A549 (cell line): ENCODE data around the gene REPS2. TPM values are rescaled to one million over a fixed set of nuclear protein-coding genes. Genes with fewer than 3 reads are reported as not detected.

ENCODE experiments used
- ATAC-seq, 2 experiments: fragments of 200-7000 bp in 1 of 2; fragments of >200 bp in 1 of 2; cut with Nextera tagmentation in 1 of 2; cut with Tn5 transposase in 1 of 2; 3 replicates each; pipeline versions ENCODE4 v1.8.0 to v1.9.1; 2018 to 2020; ENCODE audit warnings: mild to moderate bottlenecking in 1 of 2, moderate library complexity in 1 of 2
- CTCF ChIA-PET: fragments of 300-600 bp; sonication (Branson Sonifier 250); formaldehyde crosslinking; extraction: SDS; loops from one replicate; lab custom pipeline; 2021; ENCODE audit warnings: antibody characterized with exemption, inconsistent platforms; lab: Yijun Ruan, JAX
- POLR2A ChIA-PET: fragments of 350-600 bp; formaldehyde crosslinking; extraction: SDS; loops from one replicate; lab custom pipeline; 2021; ENCODE audit warnings: antibody characterized with exemption, inconsistent platforms; lab: Yijun Ruan, JAX
- DNase-seq, 2 experiments: peaks; one replicate each; pipeline versions ENCODE4 v3.0.0 to v3.0.0-alpha.2; 2011 to 2016; ENCODE audit warnings: low read depth in 1 of 2, low spot score in 1 of 2
- FAIRE-seq: peaks from 2 replicates; lab custom pipeline; 2011; peaks lifted over from hg19 to GRCh38; lab: Jason Lieb, UNC
- H3K27ac ChIP-seq, 2 experiments: fragments of >200 bp; sonication (Bioruptor Twin); formaldehyde crosslinking; 3 replicates each; pipeline ENCODE4 v1.5.1; 2016 to 2017
- H3K4me1 ChIP-seq: fragments of >200 bp; sonication (Bioruptor Twin); formaldehyde crosslinking; 3 replicates; pipeline ENCODE4 v1.6.1; 2016
- H3K4me2 ChIP-seq: fragments of >200 bp; sonication (Bioruptor Twin); formaldehyde crosslinking; 3 replicates; pipeline ENCODE4 v1.6.1; 2016
- H3K4me3 ChIP-seq: fragments of >200 bp; sonication (Bioruptor Twin); formaldehyde crosslinking; 3 replicates; pipeline ENCODE4 v1.5.1; 2016
- H3K9me3 ChIP-seq: fragments of >200 bp; sonication (Bioruptor Twin); formaldehyde crosslinking; 3 replicates; pipeline ENCODE4 v1.6.1; 2016
- BHLHE40 ChIP-seq: IDR thresholded peaks from 2 replicates; pipeline ENCODE4 v1.6.1; 2012; ENCODE audit warnings: low read depth, low read length, inconsistent platforms
- CHD2 ChIP-seq: fragments of 150-350 bp; IDR thresholded peaks from 2 replicates; pipeline ENCODE4 v1.6.1; 2014; ENCODE audit warnings: low read length; ENCODE audit not compliant: partially characterized antibody
- EHF ChIP-seq: fragments of 250-450 bp; sonication (Bioruptor Pico); IDR thresholded peaks from 2 replicates; pipeline ENCODE4 v1.5.0; 2020; ENCODE audit warnings: mild to moderate bottlenecking
- FOXS1 ChIP-seq: fragments of 250-450 bp; sonication (Bioruptor Pico); IDR thresholded peaks from 2 replicates; pipeline ENCODE4 v1.5.0; 2020; ENCODE audit warnings: mild to moderate bottlenecking, moderate library complexity
- HOXA7 ChIP-seq: fragments of 250-450 bp; sonication (Bioruptor Pico); IDR thresholded peaks from 2 replicates; pipeline ENCODE4 v1.5.0; 2020; ENCODE audit warnings: mild to moderate bottlenecking, moderate library complexity
- NPAS2 ChIP-seq: fragments of 250-450 bp; sonication (Bioruptor Pico); IDR thresholded peaks from 2 replicates; pipeline ENCODE4 v1.8.0; 2022; ENCODE audit warnings: mild to moderate bottlenecking, moderate library complexity, borderline replicate concordance
- RAD21 ChIP-seq, 2 experiments: fragments of >200 bp in 1 of 2; sonication (Bioruptor Twin) in 1 of 2; formaldehyde crosslinking in 1 of 2; IDR thresholded peaks in 1 of 2; conservative IDR thresholded peaks in 1 of 2; 2 replicates in 1 of 2; 3 replicates in 1 of 2; pipeline ENCODE4 v1.6.1; 2012 to 2018; ENCODE audit warnings: inconsistent platforms in 1 of 2
- RFX5 ChIP-seq: fragments of 450-650 bp; IDR thresholded peaks from 2 replicates; pipeline ENCODE4 v1.7.1; 2014; ENCODE audit warnings: antibody characterized with exemption, mild to moderate bottlenecking, moderate library complexity
- SREBF2 ChIP-seq: fragments of 450-650 bp; IDR thresholded peaks from 2 replicates; pipeline ENCODE4 v1.6.1; 2014; ENCODE audit warnings: mild to moderate bottlenecking, moderate library complexity
- WGBS: methylation state at CpG from one replicate; pipeline ENCODE4 v1.1.6; 2017; ENCODE audit errors: missing lambda C conversion rate; 5-methylcytosine and 5-hydroxymethylcytosine counted together
- polyA plus RNA-seq, 4 experiments: library from polyadenylated mRNA; depleted of rRNA in 3 of 4; stranded (reverse); fragments of >200 nt; fragmentation: RNase III in 1 of 4; extraction: RNeasy Plus Mini Kit Qiagen cat#74134 plus additional on column Dnase treatment in 1 of 4; gene quantifications; 2 replicates in 3 of 4; 3 replicates in 1 of 4; pipeline ENCODE4 v1.2.3, GENCODE V29; 2011 to 2017
- TF ChIP-seq, protein P1 (sequence below): fragments of 250-450 bp; sonication (Bioruptor Pico); IDR thresholded peaks from 2 replicates; pipeline ENCODE4 v1.5.0; 2021; ENCODE audit warnings: mild to moderate bottlenecking, moderate library complexity, borderline replicate concordance
- TF ChIP-seq, protein P2 (sequence below): fragments of >200 bp; sonication (Bioruptor Twin); formaldehyde crosslinking; IDR thresholded peaks from 3 replicates; pipeline ENCODE4 v1.5.1; 2016
- TF ChIP-seq, protein P3 (sequence below): fragments of >200 bp; sonication (Bioruptor Twin); formaldehyde crosslinking; IDR thresholded peaks from 3 replicates; pipeline ENCODE4 v1.6.1; 2016
- TF ChIP-seq, protein P4 (sequence below): IDR thresholded peaks from 2 replicates; pipeline ENCODE4 v1.6.1; 2012
- TF ChIP-seq, protein P5 (sequence below): fragments of 150-350 bp; IDR thresholded peaks from 2 replicates; pipeline ENCODE4 v1.6.1; 2014; ENCODE audit warnings: low read depth, mild to moderate bottlenecking, low read length
- TF ChIP-seq, protein P6 (sequence below): fragments of >200 bp; sonication (Bioruptor Twin); formaldehyde crosslinking; IDR thresholded peaks from 2 replicates; pipeline ENCODE4 v1.6.1; 2016
- TF ChIP-seq, protein P7 (sequence below): IDR thresholded peaks from 2 replicates; pipeline ENCODE4 v1.6.1; 2012; ENCODE audit warnings: low read depth, borderline replicate concordance
- TF ChIP-seq, protein P8 (sequence below): IDR thresholded peaks from 2 replicates; pipeline ENCODE4 v1.6.1; 2012

Gene REPS2
- polyA plus RNA-seq, 2 of the 4 experiments (the other 2 are of a cell fraction) = 0.17 to 0.76 TPM

DNA sequence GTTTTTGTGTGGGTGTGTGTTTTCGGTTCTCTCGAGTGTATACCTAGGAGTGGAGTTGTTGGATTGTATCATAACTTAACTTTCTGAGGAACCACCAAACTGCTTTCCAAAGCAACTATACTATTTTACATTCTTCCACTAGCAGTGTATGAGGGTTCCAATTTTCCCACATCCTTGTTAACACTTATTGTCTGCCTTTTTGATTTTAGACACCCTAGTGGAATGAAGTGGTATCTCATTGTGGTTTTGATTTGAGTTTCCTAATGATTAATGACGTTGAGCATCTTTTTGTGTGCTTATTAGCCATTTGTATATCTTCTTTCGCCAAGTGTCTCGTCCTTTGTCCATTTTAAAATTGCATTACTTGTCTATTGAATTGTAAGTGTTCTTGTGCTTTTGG lies 118.6 kb downstream of the REPS2 start:
- no peaks in the 10 kb centered on the region for H3K4me1 ChIP-seq
- no peak overlapping the region for H3K4me3 ChIP-seq
- peak; percentile 91 for FAIRE-seq
- WGBS = 23% methylated on average over 5 of the region's 5 CpGs
- no peak for DNase-seq
- H3K9me3 ChIP-seq = no peaks in the 10 kb centered on the region
- ChIA-PET POLR2A (no interaction called here), CTCF (interaction anchor here (1.1 kb wide), 1 partner anchor 16 kb away, joined by 3 read pairs; no protein-coding TSS in a partner anchor)
- TF ChIP-seq CHD2 = no peak
- TF ChIP-seq, protein P1, sequence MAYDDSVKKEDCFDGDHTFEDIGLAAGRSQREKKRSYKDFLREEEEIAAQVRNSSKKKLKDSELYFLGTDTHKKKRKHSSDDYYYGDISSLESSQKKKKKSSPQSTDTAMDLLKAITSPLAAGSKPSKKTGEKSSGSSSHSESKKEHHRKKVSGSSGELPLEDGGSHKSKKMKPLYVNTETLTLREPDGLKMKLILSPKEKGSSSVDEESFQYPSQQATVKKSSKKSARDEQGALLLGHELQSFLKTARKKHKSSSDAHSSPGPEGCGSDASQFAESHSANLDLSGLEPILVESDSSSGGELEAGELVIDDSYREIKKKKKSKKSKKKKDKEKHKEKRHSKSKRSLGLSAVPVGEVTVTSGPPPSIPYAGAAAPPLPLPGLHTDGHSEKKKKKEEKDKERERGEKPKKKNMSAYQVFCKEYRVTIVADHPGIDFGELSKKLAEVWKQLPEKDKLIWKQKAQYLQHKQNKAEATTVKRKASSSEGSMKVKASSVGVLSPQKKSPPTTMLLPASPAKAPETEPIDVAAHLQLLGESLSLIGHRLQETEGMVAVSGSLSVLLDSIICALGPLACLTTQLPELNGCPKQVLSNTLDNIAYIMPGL (CRISPR knock-in tag) = no peak
- TF ChIP-seq, protein P2, sequence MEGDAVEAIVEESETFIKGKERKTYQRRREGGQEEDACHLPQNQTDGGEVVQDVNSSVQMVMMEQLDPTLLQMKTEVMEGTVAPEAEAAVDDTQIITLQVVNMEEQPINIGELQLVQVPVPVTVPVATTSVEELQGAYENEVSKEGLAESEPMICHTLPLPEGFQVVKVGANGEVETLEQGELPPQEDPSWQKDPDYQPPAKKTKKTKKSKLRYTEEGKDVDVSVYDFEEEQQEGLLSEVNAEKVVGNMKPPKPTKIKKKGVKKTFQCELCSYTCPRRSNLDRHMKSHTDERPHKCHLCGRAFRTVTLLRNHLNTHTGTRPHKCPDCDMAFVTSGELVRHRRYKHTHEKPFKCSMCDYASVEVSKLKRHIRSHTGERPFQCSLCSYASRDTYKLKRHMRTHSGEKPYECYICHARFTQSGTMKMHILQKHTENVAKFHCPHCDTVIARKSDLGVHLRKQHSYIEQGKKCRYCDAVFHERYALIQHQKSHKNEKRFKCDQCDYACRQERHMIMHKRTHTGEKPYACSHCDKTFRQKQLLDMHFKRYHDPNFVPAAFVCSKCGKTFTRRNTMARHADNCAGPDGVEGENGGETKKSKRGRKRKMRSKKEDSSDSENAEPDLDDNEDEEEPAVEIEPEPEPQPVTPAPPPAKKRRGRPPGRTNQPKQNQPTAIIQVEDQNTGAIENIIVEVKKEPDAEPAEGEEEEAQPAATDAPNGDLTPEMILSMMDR = no peak
- TF ChIP-seq RFX5 = no peak
- no peak for TF ChIP-seq NPAS2 (CRISPR knock-in tag)
- TF ChIP-seq, protein P3, sequence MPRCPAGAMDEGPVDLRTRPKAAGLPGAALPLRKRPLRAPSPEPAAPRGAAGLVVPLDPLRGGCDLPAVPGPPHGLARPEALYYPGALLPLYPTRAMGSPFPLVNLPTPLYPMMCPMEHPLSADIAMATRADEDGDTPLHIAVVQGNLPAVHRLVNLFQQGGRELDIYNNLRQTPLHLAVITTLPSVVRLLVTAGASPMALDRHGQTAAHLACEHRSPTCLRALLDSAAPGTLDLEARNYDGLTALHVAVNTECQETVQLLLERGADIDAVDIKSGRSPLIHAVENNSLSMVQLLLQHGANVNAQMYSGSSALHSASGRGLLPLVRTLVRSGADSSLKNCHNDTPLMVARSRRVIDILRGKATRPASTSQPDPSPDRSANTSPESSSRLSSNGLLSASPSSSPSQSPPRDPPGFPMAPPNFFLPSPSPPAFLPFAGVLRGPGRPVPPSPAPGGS = no peak
- TF ChIP-seq, protein P4, sequence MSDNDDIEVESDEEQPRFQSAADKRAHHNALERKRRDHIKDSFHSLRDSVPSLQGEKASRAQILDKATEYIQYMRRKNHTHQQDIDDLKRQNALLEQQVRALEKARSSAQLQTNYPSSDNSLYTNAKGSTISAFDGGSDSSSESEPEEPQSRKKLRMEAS = no peak
- no peak for TF ChIP-seq BHLHE40
- TF ChIP-seq, protein P5, sequence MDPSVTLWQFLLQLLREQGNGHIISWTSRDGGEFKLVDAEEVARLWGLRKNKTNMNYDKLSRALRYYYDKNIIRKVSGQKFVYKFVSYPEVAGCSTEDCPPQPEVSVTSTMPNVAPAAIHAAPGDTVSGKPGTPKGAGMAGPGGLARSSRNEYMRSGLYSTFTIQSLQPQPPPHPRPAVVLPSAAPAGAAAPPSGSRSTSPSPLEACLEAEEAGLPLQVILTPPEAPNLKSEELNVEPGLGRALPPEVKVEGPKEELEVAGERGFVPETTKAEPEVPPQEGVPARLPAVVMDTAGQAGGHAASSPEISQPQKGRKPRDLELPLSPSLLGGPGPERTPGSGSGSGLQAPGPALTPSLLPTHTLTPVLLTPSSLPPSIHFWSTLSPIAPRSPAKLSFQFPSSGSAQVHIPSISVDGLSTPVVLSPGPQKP = no peak
- TF ChIP-seq FOXS1 (CRISPR knock-in tag) = no peak
- TF ChIP-seq, protein P6, sequence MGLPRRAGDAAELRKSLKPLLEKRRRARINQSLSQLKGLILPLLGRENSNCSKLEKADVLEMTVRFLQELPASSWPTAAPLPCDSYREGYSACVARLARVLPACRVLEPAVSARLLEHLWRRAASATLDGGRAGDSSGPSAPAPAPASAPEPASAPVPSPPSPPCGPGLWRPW = no peak
- no peak for TF ChIP-seq SREBF2
- H3K27ac ChIP-seq = no peak overlapping the region
- H3K4me2 ChIP-seq = no peak overlapping the region
- ATAC-seq = no peak

DNA sequence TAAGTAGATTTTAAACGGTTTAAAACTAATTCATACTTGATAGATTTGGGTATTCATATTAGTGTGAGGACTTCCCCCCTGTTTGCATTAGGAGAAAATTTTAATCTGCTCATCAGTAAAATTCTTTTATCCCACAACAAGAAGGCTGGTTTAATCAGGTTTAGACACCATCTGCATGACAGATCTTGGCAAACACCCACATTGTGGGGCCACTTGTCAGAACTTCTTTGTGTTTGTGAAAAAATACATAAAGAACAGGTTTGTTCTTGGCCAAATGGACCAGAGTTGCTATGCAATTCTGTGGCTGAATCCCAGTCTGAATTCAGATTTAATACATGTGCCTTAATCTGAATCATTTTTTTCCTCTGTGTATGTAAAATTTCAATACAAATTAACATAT lies 121.1 kb downstream of the REPS2 start:
- Histone ChIP-seq H3K9me3 (no peaks in the 10 kb centered on the region), H3K4me3 (no peak overlapping the region), H3K4me1 (no peaks in the 10 kb centered on the region), H3K4me2 (no peak overlapping the region), H3K27ac (no peak overlapping the region)
- WGBS = 8% methylated on average over 1 of the region's 1 CpG
- DNase-seq (no peak), FAIRE-seq (no peak), ATAC-seq (no peak)
- CTCF ChIA-PET = interaction anchor here (1.0 kb wide), 1 partner anchor 21 kb away, joined by 3 read pairs; no protein-coding TSS in a partner anchor
- POLR2A ChIA-PET = no interaction called here
- TF ChIP-seq, protein P7, sequence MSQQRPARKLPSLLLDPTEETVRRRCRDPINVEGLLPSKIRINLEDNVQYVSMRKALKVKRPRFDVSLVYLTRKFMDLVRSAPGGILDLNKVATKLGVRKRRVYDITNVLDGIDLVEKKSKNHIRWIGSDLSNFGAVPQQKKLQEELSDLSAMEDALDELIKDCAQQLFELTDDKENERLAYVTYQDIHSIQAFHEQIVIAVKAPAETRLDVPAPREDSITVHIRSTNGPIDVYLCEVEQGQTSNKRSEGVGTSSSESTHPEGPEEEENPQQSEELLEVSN = no peak
- TF ChIP-seq, protein P5 = no peak
- TF ChIP-seq, protein P2 = no peak
- TF ChIP-seq, protein P8, sequence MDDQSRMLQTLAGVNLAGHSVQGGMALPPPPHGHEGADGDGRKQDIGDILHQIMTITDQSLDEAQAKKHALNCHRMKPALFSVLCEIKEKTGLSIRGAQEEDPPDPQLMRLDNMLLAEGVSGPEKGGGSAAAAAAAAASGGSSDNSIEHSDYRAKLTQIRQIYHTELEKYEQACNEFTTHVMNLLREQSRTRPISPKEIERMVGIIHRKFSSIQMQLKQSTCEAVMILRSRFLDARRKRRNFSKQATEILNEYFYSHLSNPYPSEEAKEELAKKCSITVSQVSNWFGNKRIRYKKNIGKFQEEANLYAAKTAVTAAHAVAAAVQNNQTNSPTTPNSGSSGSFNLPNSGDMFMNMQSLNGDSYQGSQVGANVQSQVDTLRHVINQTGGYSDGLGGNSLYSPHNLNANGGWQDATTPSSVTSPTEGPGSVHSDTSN = no peak
- TF ChIP-seq EHF = no peak
- no peak for TF ChIP-seq HOXA7
- TF ChIP-seq RAD21 (conservative IDR thresholded peaks at IDR 0.05 in 1 of 2, IDR thresholded peaks at IDR 0.05 in 1 of 2) = no peak
